ENCODE data around the gene LCN15. TPM values are rescaled to one million over a fixed set of nuclear protein-coding genes. Genes with fewer than 3 reads are reported as not detected.

The LCN15 gene
- total and polyA plus RNA-seq, 2 experiments from 2014 or later, result 0.76 to 0.90 TPM

GRCh38 chr9:136722969-136723356, 41.4 kb downstream of the LCN15 start:
- DNase-seq (ENCODE audit: low spot score) (no peak), ATAC-seq (no peak; the same call in 2 of the 3 replicates)
- Histone ChIP-seq H3K27me3 (ENCODE audit: insufficient read depth) (no peaks in the 10 kb centered on the region), H3K4me3 (no peak overlapping the region), H3K79me2 (replicated peaks; ENCODE audit: insufficient read depth) (peaks cover 26% of the 10 kb centered on the region), H4K20me1 (replicated peaks; ENCODE audit: insufficient read depth) (peaks cover 31% of the 10 kb centered on the region), H3K4me1 (ENCODE audit: insufficient read depth) (peaks cover 9% of the 10 kb centered on the region; the same call in 1 of the 2 replicates), H3K36me3 (ENCODE audit: insufficient read depth) (peaks cover 22% of the 10 kb centered on the region), H3F3A (replicated peaks; ENCODE audit: low read depth) (peaks cover 50% of the 10 kb centered on the region), H3K4me2 (no peak overlapping the region), H3K27ac (ENCODE audit: low read depth) (no peak overlapping the region), H2AFZ (no peak overlapping the region), H3K9me2 (ENCODE audit: insufficient read depth) (no peaks in the 10 kb centered on the region)
- Mint-ChIP-seq H3K9me3 (no peaks in the 10 kb centered on the region), H3K27ac (no peak overlapping the region), H3K4me3 (no peak overlapping the region), H3K4me1 (peaks cover 21% of the 10 kb centered on the region), H3K36me3 (ENCODE audit: low read depth) (peaks cover 50% of the 10 kb centered on the region), H3K27me3 (ENCODE audit: insufficient read depth, low read depth, poor library complexity) (peaks cover 37% of the 10 kb centered on the region)
- no peak for TF ChIP-seq CREB1 (CRISPR knock-in tag; IDR thresholded peaks at IDR 0.05; ENCODE audit: low read depth)
- no peak for TF ChIP-seq STAT1 (IDR thresholded peaks at IDR 0.05; ENCODE audit: unreplicated experiment)
- TF ChIP-seq ZNF331 (CRISPR knock-in tag; IDR thresholded peaks at IDR 0.05; ENCODE audit: low read depth), result no peak
- no peak for TF ChIP-seq ZNF114 (CRISPR knock-in tag; IDR thresholded peaks at IDR 0.05)
- TF ChIP-seq CTCF (conservative IDR thresholded peaks at IDR 0.05; ENCODE audit: low read depth in 2 of 2), result no peak
- no peak for TF ChIP-seq ETS1 (IDR thresholded peaks at IDR 0.05)
- TF ChIP-seq JUNB (IDR thresholded peaks at IDR 0.05; ENCODE audit: unreplicated experiment), result no peak
- no peak for TF ChIP-seq NANOG (IDR thresholded peaks at IDR 0.05; ENCODE audit: borderline replicate concordance)
- no peak for TF ChIP-seq EZH2phosphoT487 (IDR thresholded peaks at IDR 0.05; ENCODE audit: unreplicated experiment)
- no peak for TF ChIP-seq POLR2AphosphoS5 (IDR thresholded peaks at IDR 0.05; ENCODE audit: low read depth)
- no peak for TF ChIP-seq REST (IDR thresholded peaks at IDR 0.05; ENCODE audit: unreplicated experiment)
- no peak for TF ChIP-seq EZH2 (IDR thresholded peaks at IDR 0.05; ENCODE audit: low read depth, unreplicated experiment)
- TF ChIP-seq ZNF462 (CRISPR knock-in tag; IDR thresholded peaks at IDR 0.05), result no peak
